ENCODE data around the gene CFAP58. TPM values are rescaled to one million over a fixed set of nuclear protein-coding genes. Genes with fewer than 3 reads are reported as not detected.

The CFAP58 gene
- polyA plus RNA-seq, 1 donor: 0.27 TPM

GRCh38 chr10:104334965-104335650 is 18.5 kb upstream of the CFAP58 start:
- Histone ChIP-seq H3K27me3 (ENCODE audit: control insufficient read depth, insufficient read depth, low read length) (no peaks in the 10 kb centered on the region), H3K9me3 (ENCODE audit: control insufficient read depth, low read depth, low read length) (no peaks in the 10 kb centered on the region), H3K4me3 (ENCODE audit: low read length) (no peak overlapping the region), H3K4me1 (ENCODE audit: control insufficient read depth, insufficient read depth, low read length) (peaks cover 41% of the 10 kb centered on the region), H3K27ac (ENCODE audit: low read length) (no peak overlapping the region), H3K36me3 (ENCODE audit: control insufficient read depth, insufficient read depth, low read length) (no peaks in the 10 kb centered on the region)
- no peak for DNase-seq
- WGBS (ENCODE audit: insufficient coverage, low lambda C conversion rate): 83% methylated on average over 3 of the region's 13 CpGs

- 0% methylated on average over 1 of the region's 12 CpGs for WGBS (ENCODE audit: insufficient coverage, low lambda C conversion rate)
- peak in 1 of 2 donors; percentile 29 for DNase-seq
- peaks cover 29% of the 10 kb centered on the region for H3K4me1 ChIP-seq (ENCODE audit: control insufficient read depth, insufficient read depth, low read length)
These were observed 16.7 kb upstream of the CFAP58 start for GRCh38 chr10:104336821-104337467.

GRCh38 chr10:104337521-104337984 is 16.1 kb upstream of the CFAP58 start:
- no peaks in the 10 kb centered on the region for H3K9me3 ChIP-seq (ENCODE audit: control insufficient read depth, low read depth, low read length)
- peak overlapping the region; percentile 84 for H3K27ac ChIP-seq (ENCODE audit: low read length)
- H3K4me3 ChIP-seq (ENCODE audit: low read length): peak overlapping the region; percentile 83
- H3K4me1 ChIP-seq (ENCODE audit: control insufficient read depth, insufficient read depth, low read length): peaks cover 25% of the 10 kb centered on the region
- H3K36me3 ChIP-seq (ENCODE audit: control insufficient read depth, insufficient read depth, low read length): no peaks in the 10 kb centered on the region
- WGBS (ENCODE audit: insufficient coverage, low lambda C conversion rate): no CpG with 5 or more reads among the region's 23 CpGs
- no peak for DNase-seq
- no peaks in the 10 kb centered on the region for H3K27me3 ChIP-seq (ENCODE audit: control insufficient read depth, insufficient read depth, low read length)

More at GRCh38 chr10:104336821-104337467, 16.7 kb upstream of the CFAP58 start:
- Histone ChIP-seq H3K27ac (ENCODE audit: low read length) (peak overlapping the region; percentile 84), H3K36me3 (ENCODE audit: control insufficient read depth, insufficient read depth, low read length) (no peaks in the 10 kb centered on the region), H3K4me3 (ENCODE audit: low read length) (peak overlapping the region; percentile 83), H3K27me3 (ENCODE audit: control insufficient read depth, insufficient read depth, low read length) (no peaks in the 10 kb centered on the region), H3K9me3 (ENCODE audit: control insufficient read depth, low read depth, low read length) (no peaks in the 10 kb centered on the region)

- Histone ChIP-seq H3K36me3 (ENCODE audit: control insufficient read depth, insufficient read depth, low read length) (no peaks in the 10 kb centered on the region), H3K9me3 (ENCODE audit: control insufficient read depth, low read depth, low read length) (no peaks in the 10 kb centered on the region), H3K27me3 (ENCODE audit: control insufficient read depth, insufficient read depth, low read length) (no peaks in the 10 kb centered on the region), H3K27ac (ENCODE audit: low read length) (peak within 1 kb of the TSS; percentile 84), H3K4me1 (ENCODE audit: control insufficient read depth, insufficient read depth, low read length) (peaks cover 25% of the 10 kb centered on the region), H3K4me3 (ENCODE audit: low read length) (peak within 1 kb of the TSS; percentile 83)
- no CpG with 5 or more reads among the region's 70 CpGs for WGBS (ENCODE audit: insufficient coverage, low lambda C conversion rate)
- peak in 1 of 2 donors; percentile 88 for DNase-seq
These were observed 15.5 kb upstream of the CFAP58 start, which contains the start of gene ITPRIP for GRCh38 chr10:104337985-104338735. ITPRIP (minus strand) TSS chr10:104338465; CDS start chr10:104316051, 22,414 bp downstream.

GRCh38 chr10:104339469-104340110 is 14.0 kb upstream of the CFAP58 start:
- Histone ChIP-seq H3K9me3 (ENCODE audit: control insufficient read depth, low read depth, low read length) (no peaks in the 10 kb centered on the region), H3K4me1 (ENCODE audit: control insufficient read depth, insufficient read depth, low read length) (peaks cover 25% of the 10 kb centered on the region), H3K27me3 (ENCODE audit: control insufficient read depth, insufficient read depth, low read length) (no peaks in the 10 kb centered on the region), H3K4me3 (ENCODE audit: low read length) (peak overlapping the region; percentile 83), H3K27ac (ENCODE audit: low read length) (peak overlapping the region; percentile 84), H3K36me3 (ENCODE audit: control insufficient read depth, insufficient read depth, low read length) (no peaks in the 10 kb centered on the region)
- DNase-seq: peak; percentile 51 to 72
- 10% methylated on average over 2 of the region's 11 CpGs for whole genome bisulfite sequencing (ENCODE audit: insufficient coverage, low lambda C conversion rate)

- H3K4me1 ChIP-seq (ENCODE audit: control insufficient read depth, insufficient read depth, low read length): peaks cover 25% of the 10 kb centered on the region
- peak in 1 of 2 donors; percentile 75 for DNase-seq
- no peak overlapping the region for H3K4me3 ChIP-seq (ENCODE audit: low read length)
- H3K9me3 ChIP-seq (ENCODE audit: control insufficient read depth, low read depth, low read length): no peaks in the 10 kb centered on the region
- WGBS (ENCODE audit: insufficient coverage, low lambda C conversion rate): 0% methylated on average over 1 of the region's 4 CpGs
- H3K36me3 ChIP-seq (ENCODE audit: control insufficient read depth, insufficient read depth, low read length): no peaks in the 10 kb centered on the region
- H3K27me3 ChIP-seq (ENCODE audit: control insufficient read depth, insufficient read depth, low read length): no peaks in the 10 kb centered on the region
- peak overlapping the region; percentile 84 for H3K27ac ChIP-seq (ENCODE audit: low read length)
These were observed 13.5 kb upstream of the CFAP58 start for GRCh38 chr10:104340111-104340526.

- WGBS (ENCODE audit: insufficient coverage, low lambda C conversion rate): no CpG with 5 or more reads among the region's 4 CpGs
- peak overlapping the region; percentile 84 for H3K27ac ChIP-seq (ENCODE audit: low read length)
- H3K9me3 ChIP-seq (ENCODE audit: control insufficient read depth, low read depth, low read length): no peaks in the 10 kb centered on the region
- DNase-seq: no peak
- no peak overlapping the region for H3K4me3 ChIP-seq (ENCODE audit: low read length)
- H3K4me1 ChIP-seq (ENCODE audit: control insufficient read depth, insufficient read depth, low read length): peaks cover 25% of the 10 kb centered on the region
- H3K36me3 ChIP-seq (ENCODE audit: control insufficient read depth, insufficient read depth, low read length): no peaks in the 10 kb centered on the region
- no peaks in the 10 kb centered on the region for H3K27me3 ChIP-seq (ENCODE audit: control insufficient read depth, insufficient read depth, low read length)
These were observed 13.0 kb upstream of the CFAP58 start for GRCh38 chr10:104340641-104341040.

GRCh38 chr10:104342941-104343411 is 10.7 kb upstream of the CFAP58 start:
- Histone ChIP-seq H3K4me1 (ENCODE audit: control insufficient read depth, insufficient read depth, low read length) (peaks cover 18% of the 10 kb centered on the region), H3K36me3 (ENCODE audit: control insufficient read depth, insufficient read depth, low read length) (no peaks in the 10 kb centered on the region), H3K27ac (ENCODE audit: low read length) (no peak overlapping the region), H3K27me3 (ENCODE audit: control insufficient read depth, insufficient read depth, low read length) (no peaks in the 10 kb centered on the region), H3K4me3 (ENCODE audit: low read length) (no peak overlapping the region), H3K9me3 (ENCODE audit: control insufficient read depth, low read depth, low read length) (no peaks in the 10 kb centered on the region)
- DNase-seq: no peak
- WGBS (ENCODE audit: insufficient coverage, low lambda C conversion rate): no CpG with 5 or more reads among the region's 3 CpGs

GRCh38 chr10:104344219-104344618 is 9.4 kb upstream of the CFAP58 start:
- no peak for DNase-seq
- H3K27ac ChIP-seq (ENCODE audit: low read length): no peak overlapping the region
- no peaks in the 10 kb centered on the region for H3K36me3 ChIP-seq (ENCODE audit: control insufficient read depth, insufficient read depth, low read length)
- no CpG with 5 or more reads among the region's 1 CpG for WGBS (ENCODE audit: insufficient coverage, low lambda C conversion rate)
- no peak overlapping the region for H3K4me3 ChIP-seq (ENCODE audit: low read length)
- H3K27me3 ChIP-seq (ENCODE audit: control insufficient read depth, insufficient read depth, low read length): no peaks in the 10 kb centered on the region
- no peaks in the 10 kb centered on the region for H3K9me3 ChIP-seq (ENCODE audit: control insufficient read depth, low read depth, low read length)
- peaks cover 15% of the 10 kb centered on the region for H3K4me1 ChIP-seq (ENCODE audit: control insufficient read depth, insufficient read depth, low read length)

- H3K27ac ChIP-seq (ENCODE audit: low read length): no peak overlapping the region
- DNase-seq: no peak
- no peak overlapping the region for H3K4me3 ChIP-seq (ENCODE audit: low read length)
- H3K4me1 ChIP-seq (ENCODE audit: control insufficient read depth, insufficient read depth, low read length): peaks cover 3% of the 10 kb centered on the region
- no peaks in the 10 kb centered on the region for H3K27me3 ChIP-seq (ENCODE audit: control insufficient read depth, insufficient read depth, low read length)
- no peaks in the 10 kb centered on the region for H3K9me3 ChIP-seq (ENCODE audit: control insufficient read depth, low read depth, low read length)
- H3K36me3 ChIP-seq (ENCODE audit: control insufficient read depth, insufficient read depth, low read length): no peaks in the 10 kb centered on the region
These were observed 8.1 kb upstream of the CFAP58 start for GRCh38 chr10:104345515-104345914.

All from large intestine (tissue), 3 donors.